Osteocyte (in vitro differentiated cells): ENCODE data around the gene FBXO3. TPM values are rescaled to one million over a fixed set of nuclear protein-coding genes. Genes with fewer than 3 reads are reported as not detected.

Source experiments
- DNase-seq: peaks from one replicate; pipeline ENCODE4 v3.0.0; 2021; ENCODE audit warnings: mixed read lengths; ENCODE audit not compliant: unreplicated experiment; ENCODE audit errors: extremely low spot score
- H3K27ac Mint-ChIP-seq: one replicate; pipeline ENCODE4 v1.8.0; 2021; ENCODE audit warnings: mild to moderate bottlenecking, mixed read lengths; ENCODE audit not compliant: unreplicated experiment
- H3K27me3 Mint-ChIP-seq: one replicate; pipeline ENCODE4 v1.8.0; 2021; ENCODE audit warnings: mixed read lengths; ENCODE audit not compliant: unreplicated experiment
- H3K36me3 Mint-ChIP-seq: one replicate; pipeline ENCODE4 v1.8.0; 2021; ENCODE audit warnings: mixed read lengths; ENCODE audit not compliant: unreplicated experiment
- H3K4me1 Mint-ChIP-seq: one replicate; pipeline ENCODE4 v1.8.0; 2021; ENCODE audit warnings: mixed read lengths; ENCODE audit not compliant: unreplicated experiment
- H3K4me3 Mint-ChIP-seq: one replicate; pipeline ENCODE4 v1.8.0; 2021; ENCODE audit warnings: mild to moderate bottlenecking, moderate library complexity, mixed read lengths; ENCODE audit not compliant: unreplicated experiment
- H3K9me3 Mint-ChIP-seq: one replicate; pipeline ENCODE4 v1.8.0; 2021; ENCODE audit warnings: mixed read lengths; ENCODE audit not compliant: unreplicated experiment
- CTCF ChIP-seq: fragments of 200-600 bp; sonication (generic); IDR thresholded peaks from 2 replicates; pipeline ENCODE4 v1.5.0; 2021; ENCODE audit warnings: antibody characterized with exemption, mild to moderate bottlenecking, moderate library complexity
- total RNA-seq: library from RNA; stranded (reverse); gene quantifications from 2 replicates; pipeline ENCODE4 v1.2.1, GENCODE V29; 2021

Gene FBXO3
- total RNA-seq, 1 donor from 2014 or later, result 31.1 TPM

GRCh38 chr11:33761471-33761870 lies 12.8 kb downstream of the FBXO3 start:
- peaks cover 15% of the 10 kb centered on the region for H3K9me3 Mint-ChIP-seq

GRCh38 chr11:33753304-33753967 lies 20.9 kb downstream of the FBXO3 start:
- Mint-ChIP-seq H3K27me3 (no peaks in the 10 kb centered on the region), H3K27ac (peak overlapping the region; percentile 48), H3K36me3 (peaks cover 28% of the 10 kb centered on the region), H3K4me3 (no peak overlapping the region), H3K9me3 (no peaks in the 10 kb centered on the region), H3K4me1 (peaks cover 9% of the 10 kb centered on the region)
- no peak for TF ChIP-seq CTCF
- no peak for DNase-seq

More at GRCh38 chr11:33761471-33761870, 12.8 kb downstream of the FBXO3 start:
- Mint-ChIP-seq H3K4me1 (no peaks in the 10 kb centered on the region), H3K27me3 (no peaks in the 10 kb centered on the region), H3K4me3 (no peak overlapping the region), H3K27ac (no peak overlapping the region), H3K36me3 (peaks cover 68% of the 10 kb centered on the region)
- DNase-seq, result no peak
- TF ChIP-seq CTCF, result no peak

- no peak for TF ChIP-seq CTCF
- Mint-ChIP-seq H3K9me3 (no peaks in the 10 kb centered on the region), H3K27ac (no peak overlapping the region), H3K36me3 (peaks cover 32% of the 10 kb centered on the region), H3K4me3 (no peak overlapping the region), H3K4me1 (peaks cover 23% of the 10 kb centered on the region), H3K27me3 (no peaks in the 10 kb centered on the region)
- DNase-seq, result no peak
Observed at GRCh38 chr11:33751878-33752277, 22.4 kb downstream of the FBXO3 start.

GRCh38 chr11:33747979-33748378 lies 26.3 kb downstream of the FBXO3 start:
- DNase-seq, result no peak
- no peaks in the 10 kb centered on the region for H3K9me3 Mint-ChIP-seq
- H3K4me3 Mint-ChIP-seq, result no peak overlapping the region
- no peaks in the 10 kb centered on the region for H3K27me3 Mint-ChIP-seq
- H3K36me3 Mint-ChIP-seq, result peaks cover 24% of the 10 kb centered on the region
- peaks cover 15% of the 10 kb centered on the region for H3K4me1 Mint-ChIP-seq
- peak overlapping the region; percentile 56 for H3K27ac Mint-ChIP-seq
- TF ChIP-seq CTCF, result no peak

- no peak overlapping the region for H3K27ac Mint-ChIP-seq
- peaks cover 22% of the 10 kb centered on the region for H3K36me3 Mint-ChIP-seq
- no peak for TF ChIP-seq CTCF
- H3K27me3 Mint-ChIP-seq, result no peaks in the 10 kb centered on the region
- H3K4me1 Mint-ChIP-seq, result peaks cover 15% of the 10 kb centered on the region
- H3K9me3 Mint-ChIP-seq, result no peaks in the 10 kb centered on the region
- H3K4me3 Mint-ChIP-seq, result no peak overlapping the region
- DNase-seq, result no peak
Observed at GRCh38 chr11:33743291-33743690, 31.0 kb downstream of the FBXO3 start.
